NT2/D1 (cell line): ENCODE measurements around the gene PSMB1.
A peak's percentile ranks its signal among the peaks of the same experiment; 100 is the strongest.

ENCODE experiments used
- DNase-seq: peaks from one replicate; pipeline ENCODE4 v3.0.0-alpha.2; 2011; ENCODE audit warnings: low read depth, low spot score
- H3K27me3 ChIP-seq: 2 replicates; pipeline ENCODE4 v1.6.0; 2011; ENCODE audit warnings: mild to moderate bottlenecking; ENCODE audit not compliant: insufficient read length, insufficient read depth
- H3K36me3 ChIP-seq: 2 replicates; pipeline ENCODE4 v1.6.1; 2011; ENCODE audit warnings: mild to moderate bottlenecking, low read length, mixed read lengths; ENCODE audit not compliant: insufficient read depth, insufficient read length
- H3K4me1 ChIP-seq: 2 replicates; pipeline ENCODE4 v1.5.1; 2011; ENCODE audit not compliant: insufficient read depth, insufficient read length
- H3K4me3 ChIP-seq: 2 replicates; pipeline ENCODE4 v1.5.1; 2011; ENCODE audit warnings: low read depth; ENCODE audit not compliant: insufficient read length
- H3K9ac ChIP-seq: 2 replicates; pipeline ENCODE4 v1.6.0; 2011; ENCODE audit warnings: low read depth; ENCODE audit not compliant: insufficient read length
- H3K9me3 ChIP-seq: 2 replicates; pipeline ENCODE4 v1.5.1; 2011; ENCODE audit warnings: mild to moderate bottlenecking, low read length; ENCODE audit not compliant: insufficient read depth
- SUZ12 ChIP-seq: IDR thresholded peaks from 2 replicates; pipeline ENCODE4 v1.6.1; 2011; ENCODE audit not compliant: insufficient read length, insufficient read depth; ENCODE audit errors: extremely low read depth
- YY1 ChIP-seq: IDR thresholded peaks from 2 replicates; pipeline ENCODE4 v1.6.1; 2011; ENCODE audit not compliant: insufficient read length, insufficient read depth
- ZNF274 ChIP-seq: IDR thresholded peaks from 2 replicates; pipeline ENCODE4 v1.6.1; 2011; ENCODE audit warnings: mild to moderate bottlenecking, low read depth, low read length

PSMB1 gene

GRCh38 chr6:170554796-170555137 lies 1.7 kb upstream of the PSMB1 start:
- Histone ChIP-seq H3K9ac (peak overlapping the region; percentile 97), H3K4me1 (no peaks in the 10 kb centered on the region), H3K9me3 (no peaks in the 10 kb centered on the region), H3K36me3 (peaks cover 51% of the 10 kb centered on the region), H3K4me3 (peak overlapping the region; percentile 93), H3K27me3 (no peaks in the 10 kb centered on the region)
- TF ChIP-seq ZNF274 (no peak), YY1 (no peak), SUZ12 (no peak)
- no peak for DNase-seq

DNA sequence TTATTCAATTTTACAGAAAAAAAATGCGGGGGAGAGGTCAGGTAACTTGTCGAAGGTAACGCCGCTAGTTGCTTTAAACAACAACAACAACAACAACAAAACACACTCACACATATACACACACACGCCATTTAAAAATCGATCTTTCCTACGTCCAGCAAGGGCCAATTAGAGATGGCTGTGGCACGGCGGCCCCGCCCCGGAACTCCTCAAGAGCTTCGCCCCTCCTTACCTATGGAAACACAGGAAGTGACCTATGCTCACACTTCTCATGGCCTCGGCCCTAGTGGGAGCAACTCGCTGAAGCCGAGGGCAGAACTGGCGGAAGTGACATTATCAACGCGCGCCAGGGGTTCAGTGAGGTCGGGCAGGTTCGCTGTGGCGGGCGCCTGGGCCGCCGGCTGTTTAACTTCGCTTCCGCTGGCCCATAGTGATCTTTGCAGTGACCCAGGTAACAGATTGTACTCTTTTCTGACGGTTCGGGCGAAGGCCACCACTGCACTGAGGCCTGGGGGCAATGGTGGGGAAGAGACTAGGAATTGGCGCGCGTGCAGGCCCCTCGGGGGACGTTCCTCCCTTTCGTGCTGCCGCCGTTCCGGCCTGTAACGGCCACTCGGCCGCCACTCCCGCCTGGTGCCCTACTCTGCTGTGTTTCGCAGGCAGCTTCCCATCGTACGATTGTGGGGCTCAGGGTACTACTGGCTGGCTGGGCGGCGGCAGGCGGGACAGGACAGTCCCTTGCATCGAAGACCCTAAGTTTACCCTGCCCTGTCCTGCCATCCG lies 1.1 kb upstream of the PSMB1 start, which contains the start of gene TBP:
Gene TBP, plus strand, starts transcription at position 357 of the 783 bp plus-strand sequence. CDS start 2,661 bp downstream, outside the sequence.
- Histone ChIP-seq H3K4me3 (peak within 1 kb of the TSS; percentile 93), H3K9ac (peak within 1 kb of the TSS; percentile 97), H3K4me1 (no peaks in the 10 kb centered on the region), H3K36me3 (peaks cover 51% of the 10 kb centered on the region), H3K27me3 (no peaks in the 10 kb centered on the region), H3K9me3 (no peaks in the 10 kb centered on the region)
- DNase-seq = peak; percentile 91
- TF ChIP-seq YY1 (peak; percentile 38), ZNF274 (no peak)

DNA sequence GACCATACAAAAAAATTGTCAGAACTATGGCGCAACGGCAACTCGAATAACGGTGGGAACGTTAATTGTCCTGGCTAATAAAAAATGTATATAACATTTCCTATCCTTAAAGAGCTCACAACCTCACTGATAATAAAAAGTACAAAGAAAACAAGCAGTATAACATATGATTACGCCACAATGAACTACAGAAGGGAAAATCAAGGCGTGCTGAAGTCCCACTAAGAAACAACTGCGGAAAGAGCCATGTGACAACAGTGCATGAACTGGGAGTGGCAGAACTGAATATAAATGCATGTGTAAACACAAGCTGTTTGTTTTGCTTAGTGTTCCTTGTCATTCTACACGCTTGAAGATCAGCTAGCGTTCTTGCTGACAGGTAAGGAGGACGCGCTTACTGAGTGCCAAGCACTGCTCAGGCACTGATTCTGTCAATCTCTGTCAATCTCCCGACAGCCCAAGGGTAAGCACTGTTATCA lies 466 bp upstream of the PSMB1 start:
- DNase-seq = no peak

DNA sequence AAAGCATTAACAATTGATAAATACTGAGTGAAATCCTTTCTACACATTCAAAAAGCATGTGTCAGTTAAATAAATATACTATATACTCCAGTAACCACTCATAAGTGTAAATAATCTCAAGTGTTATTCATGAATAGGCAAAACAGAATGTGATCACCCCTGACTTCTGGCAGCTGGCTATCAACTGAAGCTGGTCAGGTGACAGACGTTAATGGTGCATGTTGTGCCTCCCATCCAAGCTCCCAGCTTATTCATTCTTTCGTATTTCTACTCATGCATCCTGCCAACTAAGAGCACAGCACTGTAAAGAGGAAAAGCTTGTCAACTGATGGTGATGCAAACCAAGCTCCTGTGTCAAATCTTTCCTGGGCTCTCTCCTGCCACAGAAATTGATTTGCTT lies 7.7 kb downstream of the PSMB1 start:
- no peak for DNase-seq
- Histone ChIP-seq H3K27me3 (no peaks in the 10 kb centered on the region), H3K36me3 (peaks cover 93% of the 10 kb centered on the region), H3K9me3 (no peaks in the 10 kb centered on the region), H3K4me1 (no peaks in the 10 kb centered on the region), H3K9ac (no peak overlapping the region), H3K4me3 (no peak overlapping the region)
- TF ChIP-seq YY1 (no peak), SUZ12 (no peak), ZNF274 (no peak)

More for the DNA sequence above, 466 bp upstream of the PSMB1 start:
- Histone ChIP-seq H3K27me3 (no peaks in the 10 kb centered on the region), H3K9me3 (no peaks in the 10 kb centered on the region), H3K36me3 (peaks cover 51% of the 10 kb centered on the region), H3K4me1 (no peaks in the 10 kb centered on the region), H3K4me3 (peak overlapping the region; percentile 93), H3K9ac (peak overlapping the region; percentile 39)
- TF ChIP-seq YY1 (no peak), ZNF274 (no peak), SUZ12 (no peak)

- no peaks in the 10 kb centered on the region for H3K4me1 ChIP-seq
- TF ChIP-seq ZNF274 = no peak
- TF ChIP-seq SUZ12 = no peak
- H3K4me3 ChIP-seq = no peak overlapping the region
- peaks cover 88% of the 10 kb centered on the region for H3K36me3 ChIP-seq
- no peaks in the 10 kb centered on the region for H3K9me3 ChIP-seq
- H3K9ac ChIP-seq = no peak overlapping the region
- no peaks in the 10 kb centered on the region for H3K27me3 ChIP-seq
- no peak for DNase-seq
Observed at GRCh38 chr6:170542031-170542719, 10.9 kb downstream of the PSMB1 start.

DNA sequence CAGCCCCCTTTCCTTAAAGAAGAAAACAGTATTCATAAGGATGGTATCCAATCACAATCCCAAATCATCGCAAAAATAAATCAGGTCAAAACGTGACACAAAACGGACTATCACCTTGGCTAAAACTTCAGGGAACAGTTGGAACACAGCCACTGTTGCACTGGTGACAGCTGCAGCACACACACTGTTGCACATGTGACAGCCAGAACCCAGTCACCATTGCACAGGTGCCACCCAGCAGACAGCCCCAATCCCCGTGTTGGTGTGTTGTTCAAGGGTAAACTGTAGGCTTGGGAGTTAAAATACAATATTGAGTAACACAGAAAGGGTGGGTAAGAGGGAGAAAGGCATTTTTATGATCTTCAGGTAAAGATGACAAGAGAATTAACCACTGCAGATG lies 15.8 kb downstream of the PSMB1 start:
- Histone ChIP-seq H3K4me3 (no peak overlapping the region), H3K36me3 (peaks cover 92% of the 10 kb centered on the region), H3K9ac (no peak overlapping the region), H3K27me3 (no peaks in the 10 kb centered on the region), H3K9me3 (no peaks in the 10 kb centered on the region), H3K4me1 (no peaks in the 10 kb centered on the region)
- no peak for DNase-seq
- TF ChIP-seq ZNF274 (no peak), YY1 (no peak), SUZ12 (no peak)

DNA sequence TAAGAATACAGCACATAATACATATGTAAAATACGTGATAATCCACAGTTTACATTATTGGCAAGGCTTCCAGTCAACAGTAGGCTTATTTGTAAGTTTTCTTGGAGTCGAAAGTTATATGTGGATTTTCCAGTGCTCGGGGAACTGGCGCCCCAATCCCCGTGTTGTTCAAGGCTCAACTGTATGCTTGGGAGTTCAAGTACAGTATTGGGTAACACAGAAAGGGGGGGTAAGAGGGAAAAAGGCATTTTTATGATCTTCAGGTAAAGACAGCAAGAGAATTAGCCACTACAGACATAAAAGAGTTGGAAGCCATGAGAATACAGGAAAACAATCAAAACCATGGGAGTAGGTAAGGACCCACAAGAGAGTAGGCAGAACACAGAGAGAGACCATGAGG lies 16.4 kb downstream of the PSMB1 start:
- Histone ChIP-seq H3K27me3 (no peaks in the 10 kb centered on the region), H3K36me3 (peaks cover 91% of the 10 kb centered on the region), H3K9me3 (no peaks in the 10 kb centered on the region), H3K4me1 (no peaks in the 10 kb centered on the region), H3K4me3 (no peak overlapping the region), H3K9ac (no peak overlapping the region)
- DNase-seq = no peak
- TF ChIP-seq YY1 (no peak), ZNF274 (no peak), SUZ12 (no peak)
